IMR-90 (cell line): ENCODE data around the gene TRMT10B. TPM values are rescaled to one million over a fixed set of nuclear protein-coding genes. Genes with fewer than 3 reads are reported as not detected.
"Not testable (repeated sequence)": the region's sequence is repeated elsewhere in the genome, so short reads cannot be mapped to it uniquely, and the experiment has no call there.

Experiments used
- ATAC-seq: fragments of 200-7000 bp; cut with Tn5 transposase; 2 replicates; pipeline ENCODE4 v1.9.1; 2020; ENCODE audit warnings: low read depth, mild to moderate bottlenecking, moderate library complexity
- BruUV-seq: library from RNA; stranded (reverse); fragments of 400-500 nt; replicated peaks from 2 replicates; lab custom pipeline; 2021; lab: Mats Ljungman, UMichigan
- CTCF ChIA-PET: fragments of 300-600 bp; formaldehyde crosslinking; extraction: SDS; loops from one replicate; lab custom pipeline; 2021; ENCODE audit warnings: antibody characterized with exemption; lab: Yijun Ruan, JAX
- POLR2A ChIA-PET: fragments of 300-600 bp; sonication (Branson Sonifier 250); formaldehyde crosslinking; loops from one replicate; lab custom pipeline; 2022; ENCODE audit warnings: antibody characterized with exemption; ENCODE audit not compliant: unreplicated experiment; lab: Charles Lee
- DNase-seq: peaks from one replicate; pipeline ENCODE4 v3.0.0; 2013
- H2AFZ ChIP-seq: replicated peaks from 2 replicates; pipeline ENCODE3; 2013; ENCODE audit warnings: low read length, mild to moderate bottlenecking; ENCODE audit not compliant: poor library complexity
- H2AK5ac ChIP-seq: 2 replicates; pipeline ENCODE4 v1.6.1; 2013; ENCODE audit warnings: low read depth, low read length, inconsistent platforms
- H2AK9ac ChIP-seq: replicated peaks from 2 replicates; pipeline ENCODE3; 2013; ENCODE audit warnings: mild to moderate bottlenecking, low read depth, low read length, moderate library complexity; ENCODE audit not compliant: poor library complexity
- H2BK120ac ChIP-seq: 2 replicates; pipeline ENCODE4 v1.6.1; 2013; ENCODE audit warnings: low read depth, low read length, inconsistent platforms
- H2BK15ac ChIP-seq: 3 replicates; pipeline ENCODE4 v1.6.1; 2013; ENCODE audit warnings: low read depth, low read length, inconsistent platforms
- H2BK20ac ChIP-seq: 2 replicates; pipeline ENCODE4 v1.6.1; 2013; ENCODE audit warnings: low read depth, mild to moderate bottlenecking, inconsistent platforms, low read length, moderate library complexity
- H2BK5ac ChIP-seq: 2 replicates; pipeline ENCODE4 v1.6.1; 2013; ENCODE audit warnings: mild to moderate bottlenecking, low read depth, low read length, inconsistent platforms; ENCODE audit not compliant: poor library complexity, severe bottlenecking
- H3K14ac ChIP-seq: replicated peaks from 2 replicates; pipeline ENCODE4 v1.6.1; 2013; ENCODE audit warnings: low read depth, low read length, inconsistent platforms
- H3K18ac ChIP-seq: 2 replicates; pipeline ENCODE4 v1.6.1; 2013; ENCODE audit warnings: low read depth, low read length, control low read depth
- H3K23ac ChIP-seq: 2 replicates; pipeline ENCODE4 v1.6.1; 2013; ENCODE audit warnings: low read depth, low read length, inconsistent platforms
- H3K27ac ChIP-seq: 2 replicates; pipeline ENCODE4 v1.5.1; 2013; ENCODE audit warnings: mild to moderate bottlenecking, control low read depth, low read length; ENCODE audit not compliant: insufficient read depth
- H3K27me3 ChIP-seq: 2 replicates; pipeline ENCODE4 v1.6.1; 2013; ENCODE audit warnings: low read length; ENCODE audit not compliant: control insufficient read depth, insufficient read depth
- H3K36me3 ChIP-seq: 2 replicates; pipeline ENCODE4 v1.6.1; 2013; ENCODE audit warnings: low read length, mixed read lengths; ENCODE audit not compliant: control insufficient read depth, insufficient read depth
- H3K4ac ChIP-seq: 2 replicates; pipeline ENCODE4 v1.6.1; 2013; ENCODE audit warnings: low read depth, low read length, inconsistent platforms
- H3K4me1 ChIP-seq: 2 replicates; pipeline ENCODE4 v1.6.1; 2013; ENCODE audit warnings: low read length, mixed read lengths; ENCODE audit not compliant: control insufficient read depth, insufficient read depth
- H3K4me2 ChIP-seq: 2 replicates; pipeline ENCODE4 v1.6.1; 2013; ENCODE audit warnings: low read depth, mild to moderate bottlenecking, control low read depth, low read length, moderate library complexity
- H3K4me3 ChIP-seq: 2 replicates; pipeline ENCODE4 v1.5.1; 2013; ENCODE audit warnings: low read depth, mild to moderate bottlenecking, control low read depth, low read length, moderate library complexity; ENCODE audit not compliant: insufficient read depth
- H3K56ac ChIP-seq: 2 replicates; pipeline ENCODE4 v1.6.1; 2013; ENCODE audit warnings: low read length, inconsistent platforms; ENCODE audit not compliant: insufficient read depth; ENCODE audit errors: extremely low read depth
- H3K79me1 ChIP-seq, 2 experiments: 2 replicates each; pipeline ENCODE4 v1.6.1; 2013; ENCODE audit warnings: low read length in 2 of 2, inconsistent platforms in 1 of 2, low read depth in 1 of 2
- H3K9ac ChIP-seq: 2 replicates; pipeline ENCODE4 v1.6.1; 2013; ENCODE audit warnings: low read depth, low read length, control low read depth
- H3K9me1 ChIP-seq: 2 replicates; pipeline ENCODE4 v1.6.1; 2013; ENCODE audit warnings: low read length, inconsistent platforms; ENCODE audit not compliant: insufficient read depth
- H3K9me3 ChIP-seq: 2 replicates; pipeline ENCODE4 v1.6.1; 2013; ENCODE audit warnings: low read length; ENCODE audit not compliant: control insufficient read depth, insufficient read depth
- H4K20me1 ChIP-seq: 2 replicates; pipeline ENCODE4 v1.6.1; 2013; ENCODE audit warnings: low read length, inconsistent platforms; ENCODE audit not compliant: insufficient read depth
- H4K5ac ChIP-seq: 2 replicates; pipeline ENCODE4 v1.6.1; 2013; ENCODE audit warnings: mild to moderate bottlenecking, low read depth, low read length, control low read depth
- H4K8ac ChIP-seq, 2 experiments: 2 replicates each; pipeline ENCODE4 v1.6.1; 2013; ENCODE audit warnings: low read depth in 2 of 2, low read length in 2 of 2, control low read depth in 1 of 2, inconsistent platforms in 1 of 2
- H4K91ac ChIP-seq: 2 replicates; pipeline ENCODE4 v1.6.1; 2013; ENCODE audit warnings: low read depth, low read length, inconsistent platforms; ENCODE audit not compliant: insufficient read depth
- WGBS, 2 experiments: methylation state at CpG; one replicate each; pipeline versions ENCODE4 v1.1.5 to v1.1.7; 2013; ENCODE audit warnings: missing lambda C conversion rate in 2 of 2; ENCODE audit not compliant: insufficient read length in 1 of 2; ENCODE audit errors: extremely low coverage in 2 of 2; 5-methylcytosine and 5-hydroxymethylcytosine counted together
- dilution Hi-C: fragments of 300-500 bp; cut with HindIII; formaldehyde crosslinking; loops from one replicate; pipeline ENCODE4 v1.14.3; 2018; ENCODE audit warnings: low sequenced_read_pairs; ENCODE audit not compliant: unreplicated experiment
- in situ Hi-C: fragments of 300-500 bp; cut with MboI; formaldehyde crosslinking; loops from 3 replicates; pipeline ENCODE4 v1.14.3; 2019; ENCODE audit warnings: low sequenced_read_pairs, inconsistent platforms, mixed read lengths
- intact Hi-C: fragments of 100-400 bp; cut with micrococcal nuclease; formaldehyde crosslinking; loops from 2 replicates; pipeline ENCODE4 v1.10.0; 2022
- polyA plus RNA-seq, 3 experiments: library from polyadenylated mRNA; depleted of rRNA; stranded (reverse); fragments of >200 nt; gene quantifications; 2 replicates each; pipeline ENCODE4 v1.2.3, GENCODE V29; 2012; ENCODE audit warnings: low replicate concordance in 1 of 3
- total RNA-seq: library from RNA; depleted of rRNA; stranded (reverse); fragments of >200 nt; gene quantifications from 2 replicates; pipeline ENCODE4 v1.2.3, GENCODE V29; 2012

The TRMT10B gene
- total and polyA plus RNA-seq, 2 of the 4 experiments (the other 2 are of a cell fraction) = 2.3 to 4.5 TPM

DNA sequence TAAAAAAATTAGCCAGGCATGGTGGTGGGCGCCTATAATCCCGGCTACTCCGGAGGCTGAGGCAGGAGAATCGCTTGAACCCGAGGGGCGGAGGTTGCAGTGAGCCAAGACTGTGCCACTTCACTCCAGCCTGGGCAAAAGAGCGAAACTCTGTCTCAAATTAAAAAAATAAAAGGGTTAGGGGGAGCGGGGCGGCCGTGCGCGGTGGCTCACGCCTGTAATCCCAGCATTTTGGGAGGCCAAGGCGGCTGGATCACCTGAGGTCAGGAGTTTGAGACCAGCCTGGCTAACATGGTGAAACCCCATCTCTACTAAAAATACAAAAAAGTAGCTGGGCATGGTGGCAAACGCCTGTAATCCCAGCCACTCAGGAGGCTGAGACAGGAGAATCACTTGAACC is 56.1 kb downstream of the TRMT10B start:
- H2BK120ac ChIP-seq, H2BK20ac ChIP-seq, H3K27me3 ChIP-seq, H3K4ac ChIP-seq, H3K4me3 ChIP-seq, H4K8ac ChIP-seq, H3K18ac ChIP-seq, H3K36me3 ChIP-seq, in situ Hi-C loops, H3K9ac ChIP-seq, ATAC-seq, H3K4me1 ChIP-seq, POLR2A ChIA-PET, H3K27ac ChIP-seq, dilution Hi-C loops, H3K9me1 ChIP-seq, H3K56ac ChIP-seq, H2AFZ ChIP-seq, CTCF ChIA-PET, DNase-seq, H2BK5ac ChIP-seq, H3K23ac ChIP-seq, H3K9me3 ChIP-seq, H2AK9ac ChIP-seq, H3K4me2 ChIP-seq, H4K5ac ChIP-seq, BruUV-seq, H2AK5ac ChIP-seq, H3K14ac ChIP-seq, H2BK15ac ChIP-seq, intact Hi-C loops, H4K91ac ChIP-seq: not testable (repeated sequence)
- H4K20me1 ChIP-seq = peaks cover 19% of the 10 kb centered on the region; the same call in 1 of the 2 replicates
- WGBS, 2 experiments = no CpG with 5 or more reads among the region's 15 CpGs
- peaks cover 17 to 43% of the 10 kb centered on the region in 2 experiments for H3K79me1 ChIP-seq
